ENCODE results near the gene RPL4.
A peak's percentile ranks its signal among the peaks of the same experiment; 100 is the strongest.
"Not testable (repeated sequence)": the region's sequence is repeated elsewhere in the genome, so short reads cannot be mapped to it uniquely, and the experiment has no call there.

The RPL4 gene

GRCh38 chr15:66489179-66489791 is 15.4 kb downstream of the RPL4 start:
- DNase-seq = no peak

- no peak for DNase-seq
Measured at GRCh38 chr15:66488525-66488924, 16.1 kb downstream of the RPL4 start.

GRCh38 chr15:66486887-66487286 is 17.8 kb downstream of the RPL4 start:
- no peak for DNase-seq

GRCh38 chr15:66484539-66485112 is 20.0 kb downstream of the RPL4 start:
- DNase-seq = no peak

- peak; percentile 17 for DNase-seq
Measured at GRCh38 chr15:66483131-66483566, 21.5 kb downstream of the RPL4 start.

- DNase-seq = no peak
Measured at GRCh38 chr15:66482539-66482938, 22.1 kb downstream of the RPL4 start.

- DNase-seq = no peak
Measured at GRCh38 chr15:66481107-66481856, 23.4 kb downstream of the RPL4 start.

- no peak for DNase-seq
Measured at GRCh38 chr15:66480267-66480666, 24.4 kb downstream of the RPL4 start.

- no peak for DNase-seq
Measured at GRCh38 chr15:66477011-66477410, 27.6 kb downstream of the RPL4 start.

- DNase-seq = no peak
Measured at GRCh38 chr15:66476535-66476934, 28.1 kb downstream of the RPL4 start.

GRCh38 chr15:66474963-66475362 is 29.7 kb downstream of the RPL4 start:
- DNase-seq = no peak

- no peak for DNase-seq
Measured at GRCh38 chr15:66474135-66474534, 30.5 kb downstream of the RPL4 start.

GRCh38 chr15:66472176-66472999 is 32.3 kb downstream of the RPL4 start:
- no peak for DNase-seq

- not testable (repeated sequence) for DNase-seq
Measured at GRCh38 chr15:66470825-66471224, 33.8 kb downstream of the RPL4 start.

- DNase-seq = not testable (repeated sequence)
Measured at GRCh38 chr15:66467162-66468040, 37.3 kb downstream of the RPL4 start.

GRCh38 chr15:66465294-66465693 is 39.4 kb downstream of the RPL4 start:
- not testable (repeated sequence) for DNase-seq

GRCh38 chr15:66462627-66463026 is 42.0 kb downstream of the RPL4 start:
- no peak for DNase-seq

GRCh38 chr15:66461917-66462316 is 42.7 kb downstream of the RPL4 start:
- DNase-seq = no peak

- not testable (repeated sequence) for DNase-seq
Measured at GRCh38 chr15:66461294-66461693, 43.4 kb downstream of the RPL4 start.

GRCh38 chr15:66459818-66460615 is 44.6 kb downstream of the RPL4 start:
- no peak for DNase-seq

- DNase-seq = no peak
Measured at GRCh38 chr15:66456211-66456610, 48.4 kb downstream of the RPL4 start.

Measured in NCI-H1092 (cell line).